IPS-18a (cell line): ENCODE results near the gene PGPEP1.
"Not testable (repeated sequence)": the region's sequence is repeated elsewhere in the genome, so short reads cannot be mapped to it uniquely, and the experiment has no call there.

ENCODE experiments used
- H3K27ac ChIP-seq: one replicate; pipeline ENCODE4 v1.5.1; 2013; ENCODE audit warnings: low read length
- H3K27me3 ChIP-seq: one replicate; pipeline ENCODE4 v1.6.1; 2013; ENCODE audit warnings: mild to moderate bottlenecking, low read length; ENCODE audit not compliant: control insufficient read depth, insufficient read depth
- H3K36me3 ChIP-seq: one replicate; pipeline ENCODE4 v1.6.1; 2013; ENCODE audit warnings: low read depth, low read length; ENCODE audit not compliant: control insufficient read depth
- H3K4me1 ChIP-seq: one replicate; pipeline ENCODE4 v1.6.1; 2013; ENCODE audit warnings: low read depth, low read length; ENCODE audit not compliant: control insufficient read depth
- H3K4me3 ChIP-seq: one replicate; pipeline ENCODE4 v1.5.1; 2013; ENCODE audit warnings: low read length
- H3K9ac ChIP-seq: one replicate; pipeline ENCODE4 v1.6.1; 2013; ENCODE audit warnings: mild to moderate bottlenecking, low read length, moderate library complexity
- H3K9me3 ChIP-seq: one replicate; pipeline ENCODE4 v1.6.1; 2013; ENCODE audit warnings: low read depth, low read length; ENCODE audit not compliant: control insufficient read depth

Gene PGPEP1

DNA sequence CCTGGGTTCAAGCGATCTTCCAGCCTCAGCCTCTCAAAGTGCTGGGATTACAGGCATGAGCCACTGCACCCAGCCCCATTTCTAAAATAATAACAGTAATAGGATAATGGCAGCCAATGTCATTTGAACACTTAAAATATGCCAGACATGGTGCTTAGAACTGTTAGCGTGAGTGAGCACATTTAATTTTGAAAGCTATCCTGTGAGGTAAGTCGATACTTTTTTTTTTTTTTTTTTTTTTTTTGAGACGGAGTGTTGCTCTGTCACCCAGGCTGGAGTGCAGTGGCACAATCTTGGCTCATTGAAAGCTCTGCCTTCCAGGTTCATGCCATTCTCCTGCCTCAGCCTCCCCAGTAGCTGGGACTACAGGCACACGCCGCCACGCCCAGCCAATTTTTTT is 14.3 kb downstream of the PGPEP1 start:
- peaks cover 14% of the 10 kb centered on the region for H3K36me3 ChIP-seq
- not testable (repeated sequence) for H3K9ac ChIP-seq, H3K27ac ChIP-seq

GRCh38 chr19:18357041-18357440 is 16.6 kb downstream of the PGPEP1 start:
- no peaks in the 10 kb centered on the region for H3K4me1 ChIP-seq
- no peaks in the 10 kb centered on the region for H3K27me3 ChIP-seq
- H3K4me3 ChIP-seq = no peak overlapping the region
- no peaks in the 10 kb centered on the region for H3K9me3 ChIP-seq
- no peak overlapping the region for H3K9ac ChIP-seq
- H3K27ac ChIP-seq = no peak overlapping the region
- peaks cover 17% of the 10 kb centered on the region for H3K36me3 ChIP-seq

More for the DNA sequence above, 14.3 kb downstream of the PGPEP1 start:
- not testable (repeated sequence) for H3K4me3 ChIP-seq, H3K9me3 ChIP-seq, H3K27me3 ChIP-seq, H3K4me1 ChIP-seq

- H3K9ac ChIP-seq = no peak overlapping the region
- H3K27ac ChIP-seq = no peak overlapping the region
- H3K9me3 ChIP-seq = no peaks in the 10 kb centered on the region
- H3K4me1 ChIP-seq = peaks cover 13% of the 10 kb centered on the region
- H3K27me3 ChIP-seq = no peaks in the 10 kb centered on the region
- H3K36me3 ChIP-seq = peaks cover 11% of the 10 kb centered on the region
- H3K4me3 ChIP-seq = no peak overlapping the region
Measured at GRCh38 chr19:18361646-18362045, 21.2 kb downstream of the PGPEP1 start.

DNA sequence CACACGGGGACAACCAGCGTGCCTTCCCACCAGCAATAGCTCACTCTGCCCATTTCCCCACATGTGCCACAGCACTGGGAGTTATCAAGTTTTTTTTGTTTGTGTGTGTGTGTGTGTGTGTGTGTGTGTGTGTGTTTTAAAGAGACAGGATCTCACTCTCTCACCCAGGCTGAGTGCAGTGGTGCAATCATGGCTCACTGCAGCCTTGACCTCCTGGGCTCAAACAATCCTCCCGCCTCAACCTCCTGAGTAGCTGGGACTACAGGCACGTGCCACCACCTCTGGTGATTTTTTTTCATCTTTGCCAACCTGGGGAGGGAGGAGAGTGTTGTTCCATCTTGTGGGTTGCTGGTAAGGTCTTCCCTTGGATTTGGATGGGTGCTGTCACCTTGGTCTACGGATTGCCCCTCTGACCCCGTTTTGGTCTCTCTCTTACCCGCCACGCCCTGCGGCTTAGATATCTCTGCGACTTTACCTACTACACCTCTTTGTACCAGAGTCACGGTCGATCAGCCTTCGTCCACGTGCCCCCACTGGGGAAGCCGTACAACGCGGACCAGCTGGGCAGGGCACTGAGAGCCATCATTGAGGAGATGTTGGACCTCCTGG is 22.6 kb downstream of the PGPEP1 start:
- no peak overlapping the region for H3K27ac ChIP-seq
- H3K9me3 ChIP-seq = no peaks in the 10 kb centered on the region
- H3K36me3 ChIP-seq = peaks cover 4% of the 10 kb centered on the region
- peaks cover 13% of the 10 kb centered on the region for H3K4me1 ChIP-seq
- no peaks in the 10 kb centered on the region for H3K27me3 ChIP-seq
- H3K4me3 ChIP-seq = no peak overlapping the region
- H3K9ac ChIP-seq = no peak overlapping the region

GRCh38 chr19:18363787-18364186 is 23.4 kb downstream of the PGPEP1 start:
- no peaks in the 10 kb centered on the region for H3K27me3 ChIP-seq
- H3K4me1 ChIP-seq = peaks cover 13% of the 10 kb centered on the region
- no peak overlapping the region for H3K4me3 ChIP-seq
- H3K9ac ChIP-seq = no peak overlapping the region
- H3K27ac ChIP-seq = peak overlapping the region; percentile 72
- peaks cover 4% of the 10 kb centered on the region for H3K36me3 ChIP-seq
- no peaks in the 10 kb centered on the region for H3K9me3 ChIP-seq

- peaks cover 13% of the 10 kb centered on the region for H3K4me1 ChIP-seq
- peak overlapping the region; percentile 72 for H3K27ac ChIP-seq
- not testable (repeated sequence) for H3K36me3 ChIP-seq, H3K27me3 ChIP-seq, H3K4me3 ChIP-seq, H3K9me3 ChIP-seq
- peak overlapping the region; percentile 56 for H3K9ac ChIP-seq
Measured at GRCh38 chr19:18364277-18364825, 24.0 kb downstream of the PGPEP1 start.

- peak overlapping the region; percentile 72 for H3K27ac ChIP-seq
- peak overlapping the region; percentile 56 for H3K9ac ChIP-seq
- no peak overlapping the region for H3K4me3 ChIP-seq
- no peaks in the 10 kb centered on the region for H3K9me3 ChIP-seq
- H3K4me1 ChIP-seq = peaks cover 13% of the 10 kb centered on the region
- peaks cover under 1% of the 10 kb centered on the region for H3K36me3 ChIP-seq
- H3K27me3 ChIP-seq = no peaks in the 10 kb centered on the region
Measured at GRCh38 chr19:18364826-18365528, 24.6 kb downstream of the PGPEP1 start.

DNA sequence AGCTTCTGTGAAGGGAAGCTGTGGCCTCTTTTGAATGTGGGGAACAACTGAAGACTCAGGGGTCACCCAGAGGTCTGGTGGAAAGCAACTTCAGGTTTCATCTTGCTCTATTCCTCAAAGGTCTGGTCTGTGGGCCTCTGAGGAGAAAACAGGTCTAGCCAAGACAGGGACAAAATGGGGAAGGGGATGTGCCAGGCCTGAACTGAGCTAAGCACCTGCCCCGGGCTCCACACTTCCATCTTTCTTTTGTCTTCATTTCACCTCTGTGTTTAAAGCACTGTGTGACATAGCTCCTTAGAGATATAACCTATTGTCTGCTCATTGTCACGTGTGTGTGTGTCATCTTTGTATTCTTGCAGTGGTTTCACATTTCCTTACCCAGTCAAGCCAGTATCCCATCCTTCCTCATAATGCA is 25.6 kb downstream of the PGPEP1 start:
- no peaks in the 10 kb centered on the region for H3K27me3 ChIP-seq
- H3K4me3 ChIP-seq = no peak overlapping the region
- peak overlapping the region; percentile 72 for H3K27ac ChIP-seq
- no peak overlapping the region for H3K9ac ChIP-seq
- no peaks in the 10 kb centered on the region for H3K9me3 ChIP-seq
- H3K36me3 ChIP-seq = no peaks in the 10 kb centered on the region
- H3K4me1 ChIP-seq = peaks cover 13% of the 10 kb centered on the region

GRCh38 chr19:18368504-18369222 is 28.3 kb downstream of the PGPEP1 start:
- Histone ChIP-seq H3K4me1 (peaks cover 15% of the 10 kb centered on the region), H3K9me3 (no peaks in the 10 kb centered on the region), H3K27me3 (no peaks in the 10 kb centered on the region), H3K27ac (no peak overlapping the region), H3K4me3 (no peak overlapping the region), H3K9ac (no peak overlapping the region), H3K36me3 (no peaks in the 10 kb centered on the region)

- H3K9me3 ChIP-seq = no peaks in the 10 kb centered on the region
- no peak overlapping the region for H3K4me3 ChIP-seq
- peak overlapping the region; percentile 53 for H3K9ac ChIP-seq
- H3K4me1 ChIP-seq = peaks cover 12% of the 10 kb centered on the region
- no peaks in the 10 kb centered on the region for H3K27me3 ChIP-seq
- peak overlapping the region; percentile 78 for H3K27ac ChIP-seq
- no peaks in the 10 kb centered on the region for H3K36me3 ChIP-seq
Measured at GRCh38 chr19:18373407-18373891, 33.1 kb downstream of the PGPEP1 start.

DNA sequence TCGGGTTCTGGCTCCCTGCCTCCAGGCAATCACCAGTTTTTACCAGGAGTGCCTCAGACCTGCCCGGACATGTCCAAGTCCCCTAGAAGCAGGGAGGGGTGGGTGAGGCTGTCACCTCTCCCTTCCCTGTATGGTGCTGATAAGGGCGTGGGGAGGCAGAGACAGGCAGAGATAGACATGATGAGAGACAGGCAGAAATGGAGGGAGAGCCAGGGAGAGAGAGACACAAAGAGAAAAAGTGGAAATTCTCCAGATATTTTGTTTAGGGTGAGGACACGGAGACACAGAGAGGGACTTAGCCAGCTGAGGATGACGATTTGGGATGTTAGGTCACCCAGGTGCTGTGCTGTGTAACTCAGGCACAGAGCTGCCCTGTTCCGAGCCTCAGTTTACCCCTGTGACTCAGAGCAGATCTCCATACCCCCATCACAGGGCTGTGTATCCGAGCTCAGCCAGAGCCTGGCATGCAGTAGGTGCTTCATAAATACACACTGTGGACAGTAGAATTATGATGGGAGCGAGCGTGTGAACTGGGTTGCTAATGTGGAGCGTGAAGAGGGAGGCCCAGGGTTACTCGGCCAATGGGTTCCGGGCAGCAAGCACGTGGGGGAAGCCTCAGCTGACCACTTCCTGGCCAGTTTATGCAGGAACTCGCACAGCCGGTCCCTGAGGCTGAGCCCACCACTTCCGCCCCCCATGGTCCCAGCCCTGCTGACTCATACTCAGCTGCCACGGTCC is 33.7 kb downstream of the PGPEP1 start:
- Histone ChIP-seq H3K4me1 (peaks cover 12% of the 10 kb centered on the region), H3K4me3 (no peak overlapping the region), H3K27ac (peak overlapping the region; percentile 78), H3K27me3 (no peaks in the 10 kb centered on the region), H3K9ac (peak overlapping the region; percentile 53), H3K36me3 (no peaks in the 10 kb centered on the region), H3K9me3 (no peaks in the 10 kb centered on the region)
